Endothelial cell of umbilical vein (primary cell): ENCODE measurements around the gene DNAJC8. TPM values are rescaled to one million over a fixed set of nuclear protein-coding genes. Genes with fewer than 3 reads are reported as not detected.

Experiments used
- BruUV-seq: library from RNA; stranded (reverse); fragments of 400-500 nt; replicated peaks from 2 replicates; lab custom pipeline; 2021; lab: Mats Ljungman, UMichigan
- CTCF ChIA-PET: fragments of 300-600, 350-600 bp; sonication (Branson Sonifier 250); formaldehyde crosslinking; loops from one replicate; lab custom pipeline; 2021; ENCODE audit warnings: antibody characterized with exemption, inconsistent platforms; lab: Charles Lee
- POLR2A ChIA-PET: fragments of 300-600, 350-600 bp; sonication (Branson Sonifier 250); formaldehyde crosslinking; loops from one replicate; lab custom pipeline; 2021; ENCODE audit warnings: antibody characterized with exemption, inconsistent platforms; lab: Charles Lee
- DNase-seq: peaks from one replicate; pipeline ENCODE4 v3.0.0-alpha.2; 2011; ENCODE audit warnings: low read depth, low spot score
- FAIRE-seq: peaks from 2 replicates; lab custom pipeline; 2011; peaks lifted over from hg19 to GRCh38; lab: Jason Lieb, UNC
- H2AFZ ChIP-seq: 2 replicates; pipeline ENCODE4 v1.6.0; 2012; ENCODE audit warnings: low read depth, low read length, control low read depth, inconsistent platforms
- H3K27ac ChIP-seq: 2 replicates; pipeline ENCODE4 v1.5.1; 2011; ENCODE audit warnings: low read depth, mild to moderate bottlenecking, control low read depth, low read length, moderate library complexity; ENCODE audit not compliant: insufficient read depth
- H3K27me3 ChIP-seq, 2 experiments: 2 replicates each; pipeline versions ENCODE4 v1.6.0 to v1.6.1; 2011; ENCODE audit warnings: low read length in 2 of 2, mixed read lengths in 1 of 2; ENCODE audit not compliant: control insufficient read depth in 2 of 2, insufficient read depth in 2 of 2
- H3K36me3 ChIP-seq, 2 experiments: 2 replicates in 1 of 2; 3 replicates in 1 of 2; pipeline ENCODE4 v1.5.1; 2011; ENCODE audit warnings: low read length in 2 of 2, mild to moderate bottlenecking in 1 of 2, moderate library complexity in 1 of 2; ENCODE audit not compliant: control insufficient read depth in 2 of 2, insufficient read depth in 2 of 2; ENCODE audit errors: extremely low read depth in 1 of 2
- H3K4me1 ChIP-seq: 3 replicates; pipeline ENCODE4 v1.5.1; 2011; ENCODE audit warnings: mild to moderate bottlenecking, low read length; ENCODE audit not compliant: control insufficient read depth, insufficient read depth; ENCODE audit errors: extremely low read depth
- H3K4me2 ChIP-seq: 2 replicates; pipeline ENCODE4 v1.6.1; 2011; ENCODE audit warnings: low read length, control low read depth, mixed read lengths; ENCODE audit not compliant: insufficient read depth
- H3K4me3 ChIP-seq, 3 experiments: fragments of 200-600 bp in 1 of 3; sonication (generic), shearing (Covaris generic) in 1 of 3; replicated peaks in 1 of 3; 2 replicates each; pipeline ENCODE4 v1.5.1; 2011 to 2016; ENCODE audit warnings: control low read depth in 3 of 3, low read length in 3 of 3, mild to moderate bottlenecking in 2 of 3, inconsistent platforms in 1 of 3, low read depth in 1 of 3, moderate library complexity in 1 of 3; ENCODE audit not compliant: insufficient read depth in 1 of 3
- H3K79me2 ChIP-seq: 2 replicates; pipeline ENCODE4 v1.6.0; 2012; ENCODE audit warnings: low read length, inconsistent platforms; ENCODE audit not compliant: control insufficient read depth, insufficient read depth
- H3K9ac ChIP-seq: replicated peaks from 2 replicates; pipeline ENCODE3; 2011; ENCODE audit warnings: low read length, control low read depth; ENCODE audit not compliant: insufficient read depth; ENCODE audit errors: extremely low read depth
- H3K9me1 ChIP-seq: replicated peaks from 3 replicates; pipeline ENCODE4 v1.6.0; 2011; ENCODE audit warnings: mild to moderate bottlenecking, low read length; ENCODE audit not compliant: control insufficient read depth, insufficient read depth; ENCODE audit errors: extremely low read depth
- H3K9me3 ChIP-seq: replicated peaks from 2 replicates; pipeline ENCODE4 v1.5.1; 2012; ENCODE audit warnings: low read length, inconsistent platforms; ENCODE audit not compliant: control insufficient read depth, insufficient read depth
- H4K20me1 ChIP-seq: replicated peaks from 2 replicates; pipeline ENCODE3; 2011; ENCODE audit warnings: mild to moderate bottlenecking, low read length; ENCODE audit not compliant: control insufficient read depth, insufficient read depth; ENCODE audit errors: extremely low read depth
- EZH2 ChIP-seq: IDR thresholded peaks from 2 replicates; pipeline ENCODE4 v1.6.1; 2012; ENCODE audit warnings: borderline replicate concordance, low read depth, mild to moderate bottlenecking, moderate library complexity, low read length, inconsistent platforms; ENCODE audit not compliant: severe bottlenecking
- FOS ChIP-seq: IDR thresholded peaks from 2 replicates; pipeline ENCODE4 v1.6.1; 2011; ENCODE audit warnings: mild to moderate bottlenecking, low read length, moderate library complexity, borderline replicate concordance; ENCODE audit not compliant: insufficient read depth
- GATA2 ChIP-seq: IDR thresholded peaks from 2 replicates; pipeline ENCODE4 v1.7.0; 2011; ENCODE audit warnings: low read depth, mild to moderate bottlenecking, moderate library complexity, mixed read lengths, low read length; ENCODE audit not compliant: insufficient read length, insufficient read depth
- JUN ChIP-seq: IDR thresholded peaks from 2 replicates; pipeline ENCODE4 v1.6.1; 2011; ENCODE audit warnings: borderline replicate concordance, low read depth; ENCODE audit not compliant: insufficient read length, insufficient read depth
- MYC ChIP-seq: IDR thresholded peaks from one replicate; pipeline ENCODE4 v1.6.1; 2011; ENCODE audit warnings: mild to moderate bottlenecking, low read depth, low read length
- POLR2A ChIP-seq: IDR thresholded peaks from 2 replicates; pipeline ENCODE4 v1.6.1; 2012; ENCODE audit warnings: low read depth, mild to moderate bottlenecking, control low read depth, low read length
- POLR2AphosphoS5 ChIP-seq: IDR thresholded peaks from 2 replicates; pipeline ENCODE4 v1.6.1; 2012; ENCODE audit warnings: low read depth, mild to moderate bottlenecking, control low read depth, low read length, moderate library complexity; ENCODE audit not compliant: insufficient read depth
- dilution Hi-C: fragments of 300-500 bp; cut with MboI; formaldehyde crosslinking; loops from one replicate; pipeline ENCODE4 v1.15.0; 2019; ENCODE audit warnings: low sequenced_read_pairs; ENCODE audit not compliant: extremely low pct_ligation_motif_present
- intact Hi-C: fragments of 100-400 bp; cut with micrococcal nuclease; formaldehyde crosslinking; loops from one replicate; pipeline ENCODE4 v1.10.0; 2022
- polyA plus RNA-seq, 4 experiments: library from polyadenylated mRNA; depleted of rRNA in 3 of 4; stranded (reverse) in 3 of 4; unstranded in 1 of 4; fragments of >200 nt; gene quantifications; 2 replicates each; pipeline versions ENCODE4 v1.2.1 to v1.2.3, GENCODE V29; 2011 to 2012; ENCODE audit warnings: missing spikeins in 1 of 4
- total RNA-seq: library from RNA; stranded (reverse); gene quantifications from 2 replicates; pipeline ENCODE4 v1.2.3, GENCODE V29; 2021
- TF ChIP-seq, protein P1 (sequence below): IDR thresholded peaks from 2 replicates; pipeline ENCODE4 v1.6.1; 2011; ENCODE audit not compliant: insufficient read depth, insufficient read length
- TF ChIP-seq, protein P2 (sequence below), 2 donors: IDR thresholded peaks; 1 replicate in 1 of 2; 2 replicates in 1 of 2; pipeline ENCODE4 v1.5.1; 2011; ENCODE audit warnings: low read length in 2 of 2, mild to moderate bottlenecking in 2 of 2, moderate library complexity in 2 of 2, control low read depth in 1 of 2, inconsistent platforms in 1 of 2, low read depth in 1 of 2; ENCODE audit not compliant: insufficient read depth in 1 of 2; ENCODE audit errors: extremely low read depth in 1 of 2

DNAJC8 gene
- total and polyA plus RNA-seq, 2 donors (not counting 3 experiments of a cell fraction or from before 2014, with no cell fraction given), result 71.0 to 106 TPM

- ChIA-PET CTCF (interaction anchor here (0.7 to 5.0 kb wide), 5 partner anchors 15 to 104 kb away, joined by 3 to 47 read pairs (median 4); no protein-coding TSS in a partner anchor), POLR2A (no interaction called here)
- no peak overlapping the region for H3K9ac ChIP-seq
Measured at GRCh38 chr1:28194326-28195035, 38.3 kb downstream of the DNAJC8 start.

DNA sequence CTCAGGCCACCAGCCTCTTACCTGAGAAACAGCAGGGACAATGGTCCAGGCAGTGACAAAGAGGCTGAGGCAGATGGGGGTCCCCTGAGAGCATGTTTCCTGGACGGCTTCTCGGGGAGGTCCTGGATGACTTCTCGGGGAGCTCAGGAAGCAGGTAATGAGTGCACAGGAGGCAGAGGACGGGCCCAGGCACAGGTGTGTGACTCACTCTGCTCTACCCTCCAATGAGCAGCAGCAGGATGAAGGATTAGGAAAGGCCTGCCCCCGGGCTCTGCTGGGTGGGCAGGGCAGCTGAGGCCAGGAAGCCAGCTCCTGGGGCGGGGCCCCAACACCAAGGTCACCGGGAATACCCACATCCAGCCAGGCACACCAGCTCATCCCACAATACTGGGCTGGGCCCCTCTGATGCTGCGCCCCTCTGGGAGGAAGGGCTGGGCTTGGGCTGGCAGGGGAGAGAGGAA lies 39.1 kb downstream of the DNAJC8 start:
- Histone ChIP-seq H3K36me3 (peaks cover 0 to 2% of the 10 kb centered on the region in 2 experiments), H3K4me3 (no peak overlapping the region), H2AFZ (no peak overlapping the region), H3K4me1 (peaks cover 3% of the 10 kb centered on the region), H4K20me1 (no peaks in the 10 kb centered on the region), H3K4me2 (no peak overlapping the region), H3K27ac (no peak overlapping the region), H3K9me3 (no peaks in the 10 kb centered on the region), H3K9me1 (no peaks in the 10 kb centered on the region), H3K27me3 (no peaks in the 10 kb centered on the region), H3K9ac (no peak overlapping the region), H3K79me2 (no peaks in the 10 kb centered on the region)
- TF ChIP-seq GATA2 (no peak), POLR2AphosphoS5 (no peak), FOS (no peak), JUN (no peak), POLR2A (no peak), EZH2 (no peak), MYC (no peak)
- TF ChIP-seq, protein P1, sequence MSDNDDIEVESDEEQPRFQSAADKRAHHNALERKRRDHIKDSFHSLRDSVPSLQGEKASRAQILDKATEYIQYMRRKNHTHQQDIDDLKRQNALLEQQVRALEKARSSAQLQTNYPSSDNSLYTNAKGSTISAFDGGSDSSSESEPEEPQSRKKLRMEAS, result no peak
- TF ChIP-seq, protein P2, sequence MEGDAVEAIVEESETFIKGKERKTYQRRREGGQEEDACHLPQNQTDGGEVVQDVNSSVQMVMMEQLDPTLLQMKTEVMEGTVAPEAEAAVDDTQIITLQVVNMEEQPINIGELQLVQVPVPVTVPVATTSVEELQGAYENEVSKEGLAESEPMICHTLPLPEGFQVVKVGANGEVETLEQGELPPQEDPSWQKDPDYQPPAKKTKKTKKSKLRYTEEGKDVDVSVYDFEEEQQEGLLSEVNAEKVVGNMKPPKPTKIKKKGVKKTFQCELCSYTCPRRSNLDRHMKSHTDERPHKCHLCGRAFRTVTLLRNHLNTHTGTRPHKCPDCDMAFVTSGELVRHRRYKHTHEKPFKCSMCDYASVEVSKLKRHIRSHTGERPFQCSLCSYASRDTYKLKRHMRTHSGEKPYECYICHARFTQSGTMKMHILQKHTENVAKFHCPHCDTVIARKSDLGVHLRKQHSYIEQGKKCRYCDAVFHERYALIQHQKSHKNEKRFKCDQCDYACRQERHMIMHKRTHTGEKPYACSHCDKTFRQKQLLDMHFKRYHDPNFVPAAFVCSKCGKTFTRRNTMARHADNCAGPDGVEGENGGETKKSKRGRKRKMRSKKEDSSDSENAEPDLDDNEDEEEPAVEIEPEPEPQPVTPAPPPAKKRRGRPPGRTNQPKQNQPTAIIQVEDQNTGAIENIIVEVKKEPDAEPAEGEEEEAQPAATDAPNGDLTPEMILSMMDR (IDR thresholded peaks at IDR 0.05; ENCODE audit: extremely low read depth in 1 of 2, insufficient read depth in 1 of 2, low read depth in 1 of 2, low read length in 2 of 2), result no peak
- BruUV-seq, result no TSS peak
- ChIA-PET POLR2A (no interaction called here), CTCF (interaction anchor here (1.0 to 1.2 kb wide), 2 partner anchors 42 to 102 kb away, joined by 3 read pairs; no protein-coding TSS in a partner anchor)
- intact Hi-C loops, result no loop called here
- dilution Hi-C loops, result no loop called here
- FAIRE-seq (no peak), DNase-seq (no peak)

More at GRCh38 chr1:28194326-28195035, 38.3 kb downstream of the DNAJC8 start:
- dilution Hi-C loops (no loop called here), intact Hi-C loops (no loop called here)
- Histone ChIP-seq H4K20me1 (no peaks in the 10 kb centered on the region), H3K27ac (no peak overlapping the region), H3K4me2 (no peak overlapping the region), H3K79me2 (no peaks in the 10 kb centered on the region), H3K4me3 (no peak overlapping the region), H2AFZ (no peak overlapping the region), H3K9me1 (no peaks in the 10 kb centered on the region), H3K36me3 (peaks cover 0 to 5% of the 10 kb centered on the region in 2 experiments), H3K9me3 (no peaks in the 10 kb centered on the region), H3K27me3 (no peaks in the 10 kb centered on the region), H3K4me1 (peaks cover 3% of the 10 kb centered on the region)
- BruUV-seq, result no TSS peak
- DNase-seq, result no peak
- no peak for FAIRE-seq
- TF ChIP-seq, protein P1, result no peak
